Mammary epithelial cell (primary cell): ENCODE measurements around the gene AP2S1.

Experiments used
- CTCF ChIP-seq, 2 donors: IDR thresholded peaks in 1 of 2; conservative IDR thresholded peaks in 1 of 2; 2 replicates each; pipeline ENCODE4 v1.5.1; 2011 to 2012; ENCODE audit warnings: inconsistent platforms in 2 of 2, low read length in 2 of 2, mild to moderate bottlenecking in 2 of 2, control low read depth in 1 of 2, low read depth in 1 of 2; ENCODE audit not compliant: insufficient read depth in 1 of 2; ENCODE audit errors: extremely low read depth in 1 of 2
- EZH2 ChIP-seq: IDR thresholded peaks from 2 replicates; pipeline ENCODE4 v1.6.1; 2012; ENCODE audit warnings: low read length, inconsistent platforms, borderline replicate concordance

GRCh38 chr19:46860846-46861690 is 10.4 kb upstream of the AP2S1 start, which contains the start of gene ARHGAP35:
- TF ChIP-seq CTCF (conservative IDR thresholded peaks at IDR 0.05 in 1 of 2, IDR thresholded peaks at IDR 0.05 in 1 of 2; ENCODE audit: extremely low read depth in 1 of 2, insufficient read depth in 1 of 2, low read depth in 1 of 2, low read length in 2 of 2) (no peak), EZH2 (no peak)
